ENCODE results near the gene USP21. TPM values are rescaled to one million over a fixed set of nuclear protein-coding genes. Genes with fewer than 3 reads are reported as not detected.
A peak's percentile ranks its signal among the peaks of the same experiment; 100 is the strongest.

USP21 gene
- total RNA-seq, 2 experiments from 2014 or later: 36.0 to 40.8 TPM

DNA sequence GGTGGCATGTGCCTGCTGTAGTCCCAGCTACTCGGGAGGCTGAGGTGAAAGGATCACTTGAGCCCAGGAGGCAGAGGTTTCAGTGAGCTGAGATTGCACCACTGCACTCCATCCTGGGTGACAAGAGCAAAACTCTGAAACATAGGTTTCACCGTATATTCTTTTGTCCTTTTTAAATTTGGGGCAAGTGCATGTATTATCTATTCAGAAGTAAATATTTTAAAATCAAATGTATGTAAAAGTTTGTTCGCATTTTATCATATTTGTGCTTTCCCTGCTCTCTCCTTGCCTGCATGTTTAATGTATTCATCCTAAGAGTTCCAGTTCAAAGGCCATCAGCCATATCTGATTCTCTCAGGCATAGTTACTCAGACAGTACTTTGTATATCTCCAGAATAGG lies 13.5 kb upstream of the USP21 start:
- no peaks in the 10 kb centered on the region for H3K27me3 Mint-ChIP-seq
- H3K27ac Mint-ChIP-seq: no peak overlapping the region
- DNase-seq (no peak), ATAC-seq (no peak)
- CTCF ChIA-PET: interaction anchor here (1.2 to 1.7 kb wide), 2 partner anchors 13 to 148 kb away, joined by 3 to 4 read pairs; no protein-coding TSS in a partner anchor
- no peaks in the 10 kb centered on the region for H3K36me3 Mint-ChIP-seq
- H3K4me3 Mint-ChIP-seq: no peak overlapping the region
- no peaks in the 10 kb centered on the region for H3K9me3 Mint-ChIP-seq (ENCODE audit: low read depth)
- H3K4me1 Mint-ChIP-seq: no peaks in the 10 kb centered on the region

DNA sequence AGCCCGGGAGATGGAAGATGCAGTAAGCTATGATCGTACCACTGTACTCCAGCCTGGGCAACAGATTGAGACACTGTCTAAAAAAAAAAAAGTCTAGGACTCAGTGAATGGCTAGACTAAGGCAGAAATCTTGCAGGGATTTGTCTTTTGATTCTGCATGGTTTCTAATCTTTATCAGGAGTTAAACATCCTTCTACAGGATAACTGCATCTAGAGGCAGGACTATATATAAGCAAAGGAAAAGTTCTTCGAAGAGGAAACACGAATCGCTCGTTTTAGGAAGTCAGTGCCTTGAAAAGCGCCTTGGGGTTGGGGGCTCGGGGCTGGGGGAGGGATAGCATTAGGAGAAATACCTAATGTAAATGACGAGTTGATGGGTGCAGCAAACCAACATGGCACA lies 6.1 kb upstream of the USP21 start:
- Mint-ChIP-seq H3K36me3 (peaks cover 15% of the 10 kb centered on the region), H3K4me1 (peaks cover 19% of the 10 kb centered on the region), H3K27ac (peak overlapping the region; percentile 100), H3K27me3 (no peaks in the 10 kb centered on the region), H3K4me3 (peak overlapping the region; percentile 99), H3K9me3 (ENCODE audit: low read depth) (no peaks in the 10 kb centered on the region)
- DNase-seq (no peak), ATAC-seq (no peak)
- CTCF ChIA-PET: interaction anchor here (0.8 to 5.8 kb wide), 5 partner anchors 13 to 153 kb away, joined by 3 to 41 read pairs (median 5); partner anchors contain the start of genes PPOX and TOMM40L

DNA sequence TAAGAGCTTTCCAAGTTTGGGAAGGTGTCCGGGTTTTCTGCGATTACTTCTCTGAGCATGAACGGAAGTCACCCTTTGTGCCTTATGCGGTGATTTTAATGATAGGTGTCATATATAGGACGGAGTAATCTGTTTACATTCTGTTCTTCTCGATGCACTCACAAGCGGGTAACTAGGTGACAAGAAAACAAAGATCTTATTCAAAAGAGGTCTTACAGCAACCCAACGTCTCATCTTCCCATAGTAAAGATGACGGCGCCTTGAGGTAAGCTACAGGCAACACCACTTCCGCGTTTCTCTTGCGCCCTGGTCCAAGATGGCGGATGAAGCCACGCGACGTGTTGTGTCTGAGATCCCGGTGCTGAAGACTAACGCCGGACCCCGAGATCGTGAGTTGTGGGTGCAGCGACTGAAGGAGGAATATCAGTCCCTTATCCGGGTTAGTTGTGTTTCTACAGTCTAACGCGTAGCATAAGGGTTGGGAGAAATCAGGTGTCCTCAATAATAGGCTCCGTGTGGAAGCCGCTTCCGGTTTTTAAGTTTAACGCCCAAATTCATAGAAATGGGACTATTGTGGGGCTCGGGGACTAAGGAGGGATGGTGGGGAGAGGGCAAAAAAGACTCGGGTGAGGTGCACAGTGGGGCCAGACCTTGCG lies 5.5 kb upstream of the USP21 start, which contains the start of gene UFC1:
Gene UFC1, plus strand, starts transcription at position 297 of the 656 bp plus-strand sequence. Its CDS starts 20 bp downstream, at position 317.
- CTCF ChIA-PET: interaction anchor here (0.7 to 5.8 kb wide), 7 partner anchors 12 to 163 kb away, joined by 3 to 41 read pairs (median 4); partner anchors contain the start of genes PPOX and TOMM40L
- Mint-ChIP-seq H3K9me3 (ENCODE audit: low read depth) (no peaks in the 10 kb centered on the region), H3K4me1 (peaks cover 23% of the 10 kb centered on the region), H3K27ac (peak within 1 kb of the TSS; percentile 100), H3K27me3 (no peaks in the 10 kb centered on the region), H3K36me3 (peaks cover 20% of the 10 kb centered on the region), H3K4me3 (peak within 1 kb of the TSS; percentile 99)
- peak; percentile 95 for ATAC-seq
- DNase-seq: peak; percentile 92

DNA sequence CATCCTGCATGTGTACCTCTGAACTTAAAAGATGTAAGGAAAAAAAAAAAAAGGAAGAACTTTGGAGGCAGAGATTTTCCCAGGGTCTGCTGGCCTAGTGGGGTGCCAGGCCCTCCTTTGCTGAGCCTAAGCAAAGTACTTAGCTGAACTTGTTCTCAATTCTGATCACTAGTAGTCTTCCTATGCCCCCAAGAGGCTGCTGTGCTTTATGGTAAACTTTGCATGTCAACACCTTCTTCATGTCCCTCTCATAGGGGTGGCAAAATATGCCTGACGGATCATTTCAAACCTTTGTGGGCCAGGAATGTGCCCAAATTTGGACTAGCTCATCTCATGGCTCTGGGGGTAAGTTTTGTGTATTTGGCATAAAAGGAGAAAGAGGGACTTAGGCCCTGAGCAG lies 1.4 kb upstream of the USP21 start:
- H3K4me3 Mint-ChIP-seq: no peak overlapping the region
- no peaks in the 10 kb centered on the region for H3K27me3 Mint-ChIP-seq
- peaks cover 24% of the 10 kb centered on the region for H3K36me3 Mint-ChIP-seq
- ATAC-seq: no peak
- DNase-seq: no peak
- H3K27ac Mint-ChIP-seq: peak overlapping the region; percentile 82
- no peaks in the 10 kb centered on the region for H3K9me3 Mint-ChIP-seq (ENCODE audit: low read depth)
- CTCF ChIA-PET: interaction anchor here (0.9 to 5.8 kb wide), 4 partner anchors 8 to 88 kb away, joined by 3 to 41 read pairs (median 4); partner anchors contain the start of genes ARHGAP30, NDUFS2, NIT1 and PFDN2
- peaks cover 45% of the 10 kb centered on the region for H3K4me1 Mint-ChIP-seq

GRCh38 chr1:161158316-161159010 lies 837 bp upstream of the USP21 start:
- H3K4me3 Mint-ChIP-seq: peak overlapping the region; percentile 76
- CTCF ChIA-PET: interaction anchor here (0.6 to 5.8 kb wide), 5 partner anchors 8 to 67 kb away, joined by 3 to 41 read pairs (median 3); partner anchors contain the start of genes DEDD, NDUFS2, NIT1 and PFDN2
- ATAC-seq (no peak), DNase-seq (no peak)
- peaks cover 28% of the 10 kb centered on the region for H3K36me3 Mint-ChIP-seq
- H3K9me3 Mint-ChIP-seq (ENCODE audit: low read depth): no peaks in the 10 kb centered on the region
- H3K27ac Mint-ChIP-seq: peak overlapping the region; percentile 82
- H3K4me1 Mint-ChIP-seq: peaks cover 49% of the 10 kb centered on the region
- H3K27me3 Mint-ChIP-seq: no peaks in the 10 kb centered on the region

- Mint-ChIP-seq H3K4me1 (peaks cover 45% of the 10 kb centered on the region), H3K27ac (peak overlapping the region; percentile 78), H3K27me3 (no peaks in the 10 kb centered on the region), H3K9me3 (ENCODE audit: low read depth) (no peaks in the 10 kb centered on the region), H3K4me3 (peak overlapping the region; percentile 76), H3K36me3 (peaks cover 32% of the 10 kb centered on the region)
- DNase-seq (no peak), ATAC-seq (no peak)
- CTCF ChIA-PET: no interaction called here
Measured at GRCh38 chr1:161159913-161160243, 578 bp downstream of the USP21 start.

GRCh38 chr1:161160671-161161145 lies 1.4 kb downstream of the USP21 start:
- peak overlapping the region; percentile 21 for H3K27ac Mint-ChIP-seq
- H3K9me3 Mint-ChIP-seq (ENCODE audit: low read depth): no peaks in the 10 kb centered on the region
- H3K36me3 Mint-ChIP-seq: peaks cover 29% of the 10 kb centered on the region
- ATAC-seq: no peak
- CTCF ChIA-PET: interaction anchor here (0.8 kb wide), 1 partner anchor 20 kb away, joined by 4 read pairs; no protein-coding TSS in a partner anchor
- H3K27me3 Mint-ChIP-seq: no peaks in the 10 kb centered on the region
- H3K4me3 Mint-ChIP-seq: peak overlapping the region; percentile 76
- DNase-seq: no peak
- H3K4me1 Mint-ChIP-seq: peaks cover 44% of the 10 kb centered on the region

DNA sequence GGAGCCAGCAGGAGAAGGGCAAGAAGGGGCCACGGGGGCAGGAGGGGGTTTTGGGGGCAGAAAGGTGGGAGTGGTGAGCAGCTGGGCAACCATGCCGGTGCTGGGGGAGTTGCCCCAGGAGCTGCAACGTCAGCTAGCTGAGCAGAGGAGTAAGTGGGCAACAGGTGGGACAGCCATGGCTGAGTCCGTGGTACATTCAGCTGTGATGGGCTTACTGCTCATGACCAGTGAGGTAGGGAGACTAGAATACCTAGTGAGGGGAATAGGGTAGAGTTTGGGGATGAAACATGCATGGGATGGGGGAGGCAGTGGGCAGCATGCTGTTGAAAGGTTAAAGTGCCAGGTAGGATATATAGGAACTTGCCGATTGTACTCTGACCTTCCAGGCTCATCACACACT lies 2.4 kb downstream of the USP21 start:
- H3K27me3 Mint-ChIP-seq: no peaks in the 10 kb centered on the region
- no peak overlapping the region for H3K4me3 Mint-ChIP-seq
- peaks cover 47% of the 10 kb centered on the region for H3K4me1 Mint-ChIP-seq

GRCh38 chr1:161162052-161162451 lies 2.8 kb downstream of the USP21 start:
- Mint-ChIP-seq H3K27me3 (no peaks in the 10 kb centered on the region), H3K4me3 (no peak overlapping the region), H3K36me3 (peaks cover 26% of the 10 kb centered on the region), H3K9me3 (ENCODE audit: low read depth) (no peaks in the 10 kb centered on the region), H3K27ac (no peak overlapping the region), H3K4me1 (peaks cover 49% of the 10 kb centered on the region)
- no peak for ATAC-seq
- DNase-seq: no peak
- CTCF ChIA-PET: interaction anchor here (0.9 to 1.0 kb wide), 2 partner anchors 63 to 220 kb away, joined by 3 read pairs; partner anchors contain the start of gene TOMM40L

More for the DNA sequence above, 2.4 kb downstream of the USP21 start:
- Mint-ChIP-seq H3K36me3 (peaks cover 29% of the 10 kb centered on the region), H3K27ac (no peak overlapping the region), H3K9me3 (ENCODE audit: low read depth) (no peaks in the 10 kb centered on the region)
- ATAC-seq (no peak), DNase-seq (no peak)
- CTCF ChIA-PET: interaction anchor here (0.9 to 1.0 kb wide), 2 partner anchors 64 to 221 kb away, joined by 3 read pairs; partner anchors contain the start of gene TOMM40L

- CTCF ChIA-PET: interaction anchor here (1.0 kb wide), 1 partner anchor 63 kb away, joined by 3 read pairs; the partner anchor contains the start of gene TOMM40L
- no peaks in the 10 kb centered on the region for H3K27me3 Mint-ChIP-seq
- H3K9me3 Mint-ChIP-seq (ENCODE audit: low read depth): no peaks in the 10 kb centered on the region
- peaks cover 55% of the 10 kb centered on the region for H3K4me1 Mint-ChIP-seq
- H3K27ac Mint-ChIP-seq: no peak overlapping the region
- ATAC-seq: no peak
- no peak for DNase-seq
- H3K4me3 Mint-ChIP-seq: no peak overlapping the region
- peaks cover 21% of the 10 kb centered on the region for H3K36me3 Mint-ChIP-seq
Measured at GRCh38 chr1:161162806-161163205, 3.5 kb downstream of the USP21 start.

GRCh38 chr1:161163793-161164192 lies 4.5 kb downstream of the USP21 start:
- Mint-ChIP-seq H3K36me3 (peaks cover 14% of the 10 kb centered on the region), H3K4me3 (no peak overlapping the region), H3K27me3 (no peaks in the 10 kb centered on the region), H3K27ac (peak overlapping the region; percentile 47), H3K4me1 (peaks cover 57% of the 10 kb centered on the region), H3K9me3 (ENCODE audit: low read depth) (no peaks in the 10 kb centered on the region)
- DNase-seq (no peak), ATAC-seq (no peak)
- CTCF ChIA-PET: interaction anchor here (4.7 kb wide), 1 partner anchor 12 kb away, joined by 34 read pairs; the partner anchor contains the start of gene B4GALT3

DNA sequence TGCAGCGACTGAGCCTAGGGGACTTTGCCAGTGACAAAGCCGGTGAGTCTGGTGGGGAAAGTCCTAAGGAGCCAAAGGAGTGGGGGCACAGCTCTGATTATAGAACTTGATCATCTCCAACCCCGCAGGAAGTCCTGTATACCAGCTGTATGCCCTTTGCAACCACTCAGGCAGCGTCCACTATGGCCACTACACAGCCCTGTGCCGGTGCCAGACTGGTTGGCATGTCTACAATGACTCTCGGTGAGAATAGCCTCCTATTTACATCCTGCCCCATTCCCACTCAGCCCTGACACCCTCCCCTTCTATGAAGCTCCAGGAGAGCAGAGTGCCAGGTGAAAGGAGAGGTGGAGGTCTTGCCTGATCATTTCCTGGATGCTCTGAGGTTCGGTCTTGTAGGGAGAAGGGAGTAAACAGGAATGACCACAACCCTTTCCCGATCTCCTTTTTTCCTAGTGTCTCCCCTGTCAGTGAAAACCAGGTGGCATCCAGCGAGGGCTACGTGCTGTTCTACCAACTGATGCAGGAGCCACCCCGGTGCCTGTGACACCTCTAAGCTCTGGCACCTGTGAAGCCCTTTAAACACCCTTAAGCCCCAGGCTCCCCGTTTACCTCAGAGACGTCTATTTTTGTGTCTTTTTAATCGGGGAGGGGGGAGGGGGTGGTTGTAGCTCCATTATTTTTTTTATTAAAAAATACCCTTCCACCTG lies 5.8 kb downstream of the USP21 start:
- peaks cover 14% of the 10 kb centered on the region for H3K36me3 Mint-ChIP-seq
- H3K4me1 Mint-ChIP-seq: peaks cover 52% of the 10 kb centered on the region
- DNase-seq: no peak
- no peaks in the 10 kb centered on the region for H3K27me3 Mint-ChIP-seq
- CTCF ChIA-PET: interaction anchor here (0.5 to 4.7 kb wide), 29 partner anchors 9 to 226 kb away, joined by 3 to 49 read pairs (median 4); partner anchors contain the start of genes APOA2, B4GALT3, NDUFS2 and NIT1
- H3K4me3 Mint-ChIP-seq: peak overlapping the region; percentile 83
- H3K9me3 Mint-ChIP-seq (ENCODE audit: low read depth): no peaks in the 10 kb centered on the region
- ATAC-seq: no peak
- H3K27ac Mint-ChIP-seq: peak overlapping the region; percentile 95
